Ectodermal cell (in vitro differentiated cells): ENCODE data around the gene PCCB.
"Not testable (repeated sequence)": the region's sequence is repeated elsewhere in the genome, so short reads cannot be mapped to it uniquely, and the experiment has no call there.

Experiments
- H3K27ac ChIP-seq: 2 replicates; pipeline ENCODE4 v1.7.0; 2013; ENCODE audit warnings: mild to moderate bottlenecking, low read depth, low read length; ENCODE audit not compliant: insufficient read depth, poor library complexity, severe bottlenecking
- H3K27me3 ChIP-seq: 2 replicates; pipeline ENCODE4 v1.7.0; 2013; ENCODE audit warnings: mild to moderate bottlenecking, low read length; ENCODE audit not compliant: insufficient read depth, control insufficient read depth, poor library complexity, severe bottlenecking
- H3K36me3 ChIP-seq: one replicate; pipeline ENCODE4 v1.7.0; 2013; ENCODE audit warnings: low read length; ENCODE audit not compliant: control insufficient read depth, insufficient read depth
- H3K4me1 ChIP-seq: one replicate; pipeline ENCODE4 v1.7.0; 2013; ENCODE audit warnings: low read length; ENCODE audit not compliant: control insufficient read depth, insufficient read depth
- H3K4me3 ChIP-seq: 2 replicates; pipeline ENCODE4 v1.7.0; 2013; ENCODE audit warnings: low read depth, low read length, control low read depth; ENCODE audit not compliant: insufficient read depth
- H3K9me3 ChIP-seq: 2 replicates; pipeline ENCODE4 v1.7.0; 2013; ENCODE audit warnings: mild to moderate bottlenecking, low read length, moderate library complexity; ENCODE audit not compliant: control insufficient read depth
- WGBS, 2 experiments: methylation state at CpG; one replicate each; pipeline ENCODE4 v1.1.7; 2013; ENCODE audit warnings: missing lambda C conversion rate in 2 of 2; 5-methylcytosine and 5-hydroxymethylcytosine counted together

Gene PCCB

DNA sequence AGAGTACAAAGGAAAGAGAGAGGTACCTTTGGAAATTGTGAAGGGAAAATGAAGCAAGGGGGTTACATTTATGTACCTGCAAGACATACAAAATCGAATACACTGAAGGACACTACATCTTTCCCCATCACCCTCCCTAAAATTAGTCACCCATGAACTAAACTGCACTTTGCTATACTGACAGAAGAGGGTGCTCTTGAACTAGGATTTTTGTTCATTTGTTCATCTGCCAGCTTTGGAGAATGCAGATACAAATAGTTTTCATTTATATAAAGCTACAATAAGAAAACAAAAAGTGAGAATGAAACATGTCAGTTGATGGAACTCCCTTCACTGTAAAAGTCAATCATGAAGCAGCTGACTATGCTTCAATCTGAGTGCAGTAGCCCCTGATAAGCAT is 55.7 kb downstream of the PCCB start:
- Histone ChIP-seq H3K36me3 (peaks cover 6% of the 10 kb centered on the region), H3K4me3 (no peak overlapping the region), H3K27ac (no peak overlapping the region), H3K9me3 (no peaks in the 10 kb centered on the region), H3K27me3 (no peaks in the 10 kb centered on the region), H3K4me1 (no peaks in the 10 kb centered on the region)
- 75% methylated on average over 1 of the region's 1 CpG; no CpG with 5 or more reads in 1 of the 2 experiments for WGBS, 2 experiments

DNA sequence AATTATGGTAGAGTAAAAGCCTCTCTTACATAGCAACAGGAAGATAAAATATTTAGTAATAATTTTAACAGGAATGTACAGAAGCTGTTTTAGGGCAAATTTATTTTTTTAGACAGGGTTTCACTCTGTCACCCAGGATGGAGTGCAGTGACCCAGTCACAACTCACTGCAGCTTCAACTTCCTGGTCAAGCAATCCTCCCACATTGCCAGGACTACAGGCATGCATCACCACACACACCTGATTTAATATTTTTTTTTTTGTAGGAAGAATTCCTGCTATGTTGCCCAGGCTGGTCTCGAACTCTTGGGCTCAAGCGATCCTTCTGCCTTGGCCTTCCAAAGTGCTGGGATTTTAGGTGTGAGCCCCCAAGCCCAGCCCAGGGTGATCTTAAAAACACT is 61.1 kb downstream of the PCCB start:
- Histone ChIP-seq H3K9me3 (no peaks in the 10 kb centered on the region), H3K27me3 (no peaks in the 10 kb centered on the region), H3K4me3 (no peak overlapping the region), H3K4me1 (no peaks in the 10 kb centered on the region), H3K36me3 (no peaks in the 10 kb centered on the region), H3K27ac (no peak overlapping the region)
- WGBS, 2 experiments = 85 to 93% methylated on average over 2 of the region's 2 CpGs

DNA sequence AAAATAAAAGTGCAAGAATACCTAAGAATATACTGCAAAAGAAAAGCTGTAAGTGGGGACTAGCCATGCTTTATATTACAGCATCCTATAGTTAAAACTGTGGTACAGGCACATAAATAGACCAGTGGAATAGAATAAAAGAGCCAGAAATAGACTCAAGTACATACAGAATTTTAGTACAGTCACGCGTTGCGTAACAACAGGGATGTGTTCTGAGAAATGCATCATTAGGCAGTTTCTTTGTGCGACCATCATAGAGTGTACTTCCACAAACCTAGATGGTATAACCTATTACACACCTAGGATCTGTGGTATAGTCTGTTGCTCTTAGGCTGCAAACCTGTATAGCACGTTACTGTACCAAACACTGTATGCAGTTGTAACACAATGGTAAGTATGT is 61.8 kb downstream of the PCCB start:
- Histone ChIP-seq H3K27me3 (no peaks in the 10 kb centered on the region), H3K9me3 (no peaks in the 10 kb centered on the region), H3K27ac (no peak overlapping the region), H3K4me1 (no peaks in the 10 kb centered on the region), H3K4me3 (no peak overlapping the region), H3K36me3 (no peaks in the 10 kb centered on the region)
- 91 to 99% methylated on average over 4 to 5 of the region's 5 CpGs for WGBS, 2 experiments

DNA sequence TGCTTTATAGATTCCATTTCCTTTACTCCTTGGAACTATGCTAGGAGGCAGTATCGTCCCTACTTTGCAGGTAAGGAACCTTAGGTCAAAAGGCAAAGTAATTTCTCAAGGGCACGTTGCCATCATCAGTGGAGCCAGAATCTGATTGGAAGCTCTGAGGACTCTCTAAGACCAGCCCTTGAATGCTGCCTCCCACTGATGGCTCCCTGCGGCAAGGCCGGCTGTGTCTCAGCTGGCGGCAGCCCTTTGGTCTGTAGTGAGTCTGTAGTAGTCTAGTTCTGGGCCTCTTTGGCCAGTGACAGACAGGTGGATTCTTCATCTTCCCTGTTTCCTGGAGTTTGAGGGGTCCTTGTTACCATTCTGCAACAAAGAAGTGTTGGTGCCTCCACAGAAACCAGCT is 76.2 kb downstream of the PCCB start:
- Histone ChIP-seq H3K4me1 (no peaks in the 10 kb centered on the region), H3K36me3 (peaks cover 20% of the 10 kb centered on the region), H3K27ac (no peak overlapping the region), H3K27me3 (no peaks in the 10 kb centered on the region), H3K9me3 (no peaks in the 10 kb centered on the region), H3K4me3 (no peak overlapping the region)
- WGBS, 2 experiments = 95 to 97% methylated on average over 5 of the region's 5 CpGs

- no peaks in the 10 kb centered on the region for H3K9me3 ChIP-seq
- peaks cover 20% of the 10 kb centered on the region for H3K36me3 ChIP-seq
- H3K27ac ChIP-seq = no peak overlapping the region
- WGBS, 2 experiments = 95 to 98% methylated on average over 5 of the region's 5 CpGs
- H3K4me3 ChIP-seq = no peak overlapping the region
- H3K27me3 ChIP-seq = no peaks in the 10 kb centered on the region
- H3K4me1 ChIP-seq = no peaks in the 10 kb centered on the region
Observed at GRCh38 chr3:136327671-136328070, 77.5 kb downstream of the PCCB start.

- no peaks in the 10 kb centered on the region for H3K4me1 ChIP-seq
- no peak overlapping the region for H3K4me3 ChIP-seq
- H3K27ac ChIP-seq = no peak overlapping the region
- 90% methylated on average over 5 of the region's 5 CpGs for WGBS, 2 experiments
- no peaks in the 10 kb centered on the region for H3K9me3 ChIP-seq
- H3K36me3 ChIP-seq = peaks cover 29% of the 10 kb centered on the region
- H3K27me3 ChIP-seq = no peaks in the 10 kb centered on the region
Observed at GRCh38 chr3:136329593-136329992, 79.5 kb downstream of the PCCB start.

DNA sequence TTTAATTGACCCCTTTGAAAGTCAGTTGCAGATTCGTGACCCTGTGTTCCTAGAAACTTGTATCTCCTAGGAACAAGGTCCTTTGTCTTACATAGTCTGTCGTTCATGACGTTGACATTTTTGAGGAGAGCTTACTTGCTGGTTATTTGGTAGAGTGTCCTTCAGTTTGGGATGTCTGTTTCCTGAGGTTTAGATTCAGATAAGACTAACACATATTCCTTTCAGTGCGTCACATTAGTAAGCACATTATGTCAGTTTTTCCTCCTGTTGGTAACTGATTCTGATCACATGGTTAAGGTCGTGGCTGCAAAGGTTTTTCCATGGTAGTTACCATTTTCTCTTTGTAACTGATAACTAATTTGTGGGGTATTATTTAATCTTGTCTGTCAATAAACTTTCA is 80.8 kb downstream of the PCCB start:
- Histone ChIP-seq H3K4me1 (no peaks in the 10 kb centered on the region), H3K9me3 (no peaks in the 10 kb centered on the region), H3K27ac (no peak overlapping the region), H3K4me3 (no peak overlapping the region), H3K27me3 (no peaks in the 10 kb centered on the region), H3K36me3 (peaks cover 29% of the 10 kb centered on the region)
- 94 to 96% methylated on average over 5 of the region's 5 CpGs for whole genome bisulfite sequencing, 2 experiments

DNA sequence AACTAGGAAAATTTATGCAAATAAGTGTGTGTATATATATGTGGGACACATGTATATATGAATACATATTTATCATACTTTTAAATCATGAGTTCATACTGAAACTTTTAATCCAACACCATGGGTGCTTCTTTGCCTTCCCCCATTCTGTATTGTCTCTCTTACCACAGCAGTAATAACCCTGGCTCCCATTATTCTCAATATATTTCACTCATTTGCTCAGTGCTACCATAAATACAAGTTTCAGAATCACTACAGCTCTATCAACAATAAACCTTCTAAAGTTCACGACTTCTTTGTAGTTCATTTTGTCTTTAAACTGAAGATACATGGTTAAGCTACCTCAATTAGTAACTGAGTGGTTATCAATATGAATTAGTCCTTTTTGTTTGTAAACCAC is 82.2 kb downstream of the PCCB start:
- WGBS, 2 experiments = 67 to 100% methylated on average over 1 of the region's 1 CpG
- Histone ChIP-seq H3K27ac (no peak overlapping the region), H3K27me3 (no peaks in the 10 kb centered on the region), H3K4me1 (no peaks in the 10 kb centered on the region), H3K36me3 (peaks cover 26% of the 10 kb centered on the region), H3K9me3 (no peaks in the 10 kb centered on the region), H3K4me3 (no peak overlapping the region)

- H3K36me3 ChIP-seq = peaks cover 21% of the 10 kb centered on the region
- no peaks in the 10 kb centered on the region for H3K27me3 ChIP-seq
- no peaks in the 10 kb centered on the region for H3K9me3 ChIP-seq
- no peaks in the 10 kb centered on the region for H3K4me1 ChIP-seq
- H3K27ac ChIP-seq = no peak overlapping the region
- no peak overlapping the region for H3K4me3 ChIP-seq
Observed at GRCh38 chr3:136332776-136333175, 82.6 kb downstream of the PCCB start.

GRCh38 chr3:136334209-136334608 is 84.1 kb downstream of the PCCB start:
- Histone ChIP-seq H3K4me3 (no peak overlapping the region), H3K27ac (no peak overlapping the region), H3K4me1 (no peaks in the 10 kb centered on the region), H3K9me3 (no peaks in the 10 kb centered on the region), H3K27me3 (no peaks in the 10 kb centered on the region), H3K36me3 (peaks cover 12% of the 10 kb centered on the region)

DNA sequence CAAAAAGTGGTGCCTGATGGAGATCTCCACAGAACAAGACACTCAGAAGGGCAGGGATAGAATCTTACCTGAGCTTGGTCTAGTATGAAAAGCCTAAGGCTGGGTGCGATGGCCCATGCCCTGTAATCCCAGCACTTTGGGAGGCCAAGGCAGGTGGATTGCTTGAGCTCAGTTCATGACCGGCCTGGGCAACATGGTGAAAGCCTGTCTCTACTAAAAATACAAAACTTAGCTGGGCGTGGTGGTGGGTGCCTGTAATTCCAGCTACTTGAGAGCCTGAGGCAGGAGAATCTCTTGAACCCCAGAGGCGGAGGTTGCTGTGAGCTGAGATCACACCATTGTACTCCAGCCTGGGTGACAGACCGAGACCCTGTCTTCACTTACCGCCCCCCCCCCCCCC is 84.6 kb downstream of the PCCB start:
- H3K4me3 ChIP-seq, H3K4me1 ChIP-seq, H3K27ac ChIP-seq, H3K9me3 ChIP-seq, H3K27me3 ChIP-seq: not testable (repeated sequence)
- peaks cover 11% of the 10 kb centered on the region for H3K36me3 ChIP-seq
- WGBS, 2 experiments = 92 to 96% methylated on average over 6 of the region's 6 CpGs
